GM21825 (cell line): ENCODE results near the gene ACOD1.
A peak's percentile ranks its signal among the peaks of the same experiment; 100 is the strongest.
"Not testable (repeated sequence)": the region's sequence is repeated elsewhere in the genome, so short reads cannot be mapped to it uniquely, and the experiment has no call there.

Experiments used
- ATAC-seq: cut with Tn5 transposase; IDR thresholded peaks from one replicate; pipeline ENCODE4 v1.9.1; 2021; ENCODE audit warnings: mild to moderate bottlenecking, moderate library complexity; ENCODE audit not compliant: unreplicated experiment

ACOD1 gene

DNA sequence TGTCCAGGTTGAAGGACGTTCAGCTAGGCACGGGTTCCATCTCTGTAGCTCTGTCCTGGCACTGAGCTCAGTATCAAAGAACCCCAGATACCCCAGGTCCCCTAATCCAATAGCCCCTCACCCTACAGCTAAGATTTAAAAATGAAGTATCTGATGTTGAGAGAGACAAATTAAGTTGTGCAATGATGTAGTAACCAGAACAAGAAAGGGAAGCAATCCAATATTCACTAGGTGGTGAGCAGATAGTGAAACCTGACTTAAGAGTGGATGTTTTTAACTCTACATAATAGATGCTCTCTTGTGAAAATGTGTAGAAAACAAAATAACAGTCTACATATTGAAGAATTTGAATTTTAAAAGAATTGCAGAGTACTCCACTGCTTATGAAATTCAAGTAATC is 1.8 kb downstream of the ACOD1 start:
- no peak for ATAC-seq

DNA sequence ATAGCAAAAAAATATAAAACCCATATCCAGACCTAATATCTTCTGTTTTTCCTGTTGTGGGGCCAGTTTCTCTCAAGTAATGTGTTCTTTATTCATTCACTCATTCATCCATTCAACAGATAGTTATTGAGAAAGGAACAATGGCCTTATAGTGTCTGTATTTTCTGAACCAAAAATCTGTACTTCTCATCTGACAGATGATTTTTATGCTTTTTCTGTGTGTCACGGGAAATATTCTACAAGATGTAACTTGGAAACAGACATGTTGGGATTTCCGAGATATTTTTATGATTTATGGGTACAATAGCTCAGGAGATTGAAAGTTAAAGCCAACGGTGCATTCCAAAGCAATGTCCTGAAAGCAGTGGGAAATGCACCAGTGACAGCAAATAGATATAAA is 5.7 kb downstream of the ACOD1 start:
- no peak for ATAC-seq

DNA sequence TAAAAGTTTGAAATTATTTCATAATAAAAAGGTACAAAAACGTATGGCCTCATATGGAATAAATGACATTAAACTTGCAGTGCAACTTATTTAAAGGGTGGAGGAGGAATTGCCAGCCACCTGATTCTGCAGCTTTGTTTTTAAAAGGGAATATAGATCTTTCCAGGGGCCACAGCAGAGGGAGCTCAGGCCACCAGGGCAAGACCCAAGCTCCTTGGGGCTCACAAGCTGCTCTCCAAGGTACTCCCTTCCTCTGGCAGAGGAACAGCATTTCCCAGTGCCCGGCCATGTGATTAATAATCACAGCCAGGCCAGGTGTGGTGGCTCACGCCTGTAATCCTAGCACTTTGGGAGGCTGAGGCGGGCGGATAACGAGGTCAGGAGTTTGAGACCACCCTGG is 6.2 kb downstream of the ACOD1 start:
- no peak for ATAC-seq

DNA sequence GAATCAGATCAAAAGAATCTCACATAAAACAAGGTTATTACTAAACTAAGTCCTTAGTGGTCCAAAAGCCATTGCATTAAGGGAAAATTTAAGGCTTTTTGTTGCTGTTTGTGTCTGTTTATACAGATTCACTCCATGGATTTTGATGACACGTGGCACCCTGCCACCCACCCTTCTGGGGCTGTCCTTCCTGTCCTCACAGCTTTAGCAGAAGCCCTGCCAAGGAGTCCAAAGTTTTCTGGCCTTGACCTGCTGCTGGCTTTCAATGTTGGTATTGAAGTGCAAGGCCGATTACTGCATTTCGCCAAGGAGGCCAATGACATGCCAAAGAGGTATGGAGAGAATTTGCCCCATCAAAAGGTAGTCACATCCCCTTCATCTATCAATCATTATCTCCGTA is 6.9 kb downstream of the ACOD1 start:
- no peak for ATAC-seq

DNA sequence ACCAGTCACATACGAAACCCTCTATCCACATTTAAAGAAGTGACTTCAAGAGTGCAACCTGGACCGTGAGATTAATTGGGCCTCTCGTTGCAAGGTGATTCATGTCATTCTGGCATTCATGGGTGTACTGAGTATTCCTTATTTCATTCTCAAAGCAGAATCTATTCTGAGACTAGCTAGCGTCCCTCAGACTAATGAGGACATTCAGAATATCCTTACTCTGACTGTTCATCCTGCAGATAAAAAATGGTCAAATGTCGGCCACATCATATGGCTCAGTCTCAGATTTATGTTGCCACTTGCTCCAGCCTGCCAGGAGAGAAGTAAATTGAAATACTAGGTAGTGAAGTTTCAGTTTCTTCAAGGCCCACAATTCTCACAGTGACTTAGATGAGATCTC is 7.3 kb downstream of the ACOD1 start:
- no peak for ATAC-seq

DNA sequence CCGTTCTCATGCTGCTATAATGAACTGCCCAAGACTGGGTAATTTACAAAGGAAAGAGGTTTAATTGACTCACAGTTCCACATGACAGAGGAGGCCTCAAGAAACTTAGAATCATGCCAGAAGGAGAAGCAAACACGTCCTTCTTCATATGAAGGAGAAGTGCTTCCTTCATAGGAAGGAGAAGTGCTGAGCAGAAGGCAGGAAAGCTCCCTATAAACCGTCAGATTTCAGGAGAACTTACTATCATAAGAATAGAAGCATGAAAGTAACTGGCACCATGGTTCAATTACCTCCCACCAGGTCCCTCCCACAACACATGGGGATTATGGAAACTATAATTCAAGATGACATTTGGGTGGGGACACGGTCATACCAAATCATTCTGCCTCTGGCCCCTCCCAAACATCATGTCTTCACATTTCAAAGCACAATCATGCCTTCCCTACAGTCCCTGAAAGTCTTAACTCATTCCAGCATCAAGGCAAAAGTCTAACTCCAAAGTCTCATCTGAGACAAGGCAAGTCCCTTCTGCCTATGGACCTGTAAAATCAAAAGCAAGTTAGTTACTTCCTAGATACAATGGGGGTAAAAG is 10.6 kb downstream of the ACOD1 start:
- no peak for ATAC-seq

DNA sequence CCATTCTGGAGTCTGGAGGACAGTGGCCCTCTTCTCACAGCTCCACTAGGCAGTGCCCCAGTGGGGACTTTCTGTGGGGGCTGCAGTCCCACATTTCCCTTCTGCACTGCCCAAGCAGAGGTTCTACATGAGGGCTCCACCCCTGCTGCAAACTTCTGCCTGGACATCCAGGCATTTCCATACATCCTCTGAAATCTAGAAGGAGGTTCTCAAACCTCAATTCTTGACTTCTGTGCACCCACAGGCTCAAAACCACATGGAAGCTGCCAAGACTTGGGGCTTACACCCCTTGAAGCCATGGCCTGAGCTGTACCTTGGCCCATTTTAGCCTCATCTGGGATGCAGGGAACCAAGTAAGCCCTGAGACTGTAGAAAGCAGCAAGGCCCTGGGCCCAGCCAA is 11.4 kb downstream of the ACOD1 start:
- ATAC-seq = not testable (repeated sequence)

DNA sequence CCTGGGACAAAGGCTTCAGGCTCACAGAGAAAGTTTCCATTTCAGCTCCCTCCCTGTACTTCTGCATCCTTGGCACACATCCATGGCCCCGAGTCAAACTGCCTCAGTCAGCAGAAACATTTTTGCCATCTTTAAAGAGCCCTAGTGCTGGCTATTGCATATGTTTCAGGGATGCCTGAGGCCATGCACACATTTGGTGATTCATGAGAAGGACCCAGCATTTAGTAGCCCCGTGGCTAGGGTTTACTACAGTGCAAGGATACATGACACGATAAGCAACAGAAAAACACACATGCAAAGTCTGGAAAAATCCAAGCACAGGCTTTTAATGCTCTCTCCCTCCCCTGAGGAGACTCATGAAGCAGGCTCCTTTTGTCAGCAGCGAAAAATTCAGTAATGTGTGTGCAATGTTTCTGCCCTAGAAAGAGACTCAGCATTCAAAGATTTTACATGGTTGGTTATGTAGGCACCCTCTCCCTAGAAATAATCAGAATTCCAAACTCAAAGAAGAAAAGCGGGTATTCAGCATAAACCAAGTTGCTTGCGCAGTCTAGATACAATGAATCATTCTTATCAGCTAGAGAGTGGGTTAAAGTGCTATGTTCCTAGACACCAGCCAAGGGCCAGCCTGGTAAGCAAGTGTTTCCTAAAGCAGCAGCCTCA is 17.6 kb downstream of the ACOD1 start:
- no peak for ATAC-seq

DNA sequence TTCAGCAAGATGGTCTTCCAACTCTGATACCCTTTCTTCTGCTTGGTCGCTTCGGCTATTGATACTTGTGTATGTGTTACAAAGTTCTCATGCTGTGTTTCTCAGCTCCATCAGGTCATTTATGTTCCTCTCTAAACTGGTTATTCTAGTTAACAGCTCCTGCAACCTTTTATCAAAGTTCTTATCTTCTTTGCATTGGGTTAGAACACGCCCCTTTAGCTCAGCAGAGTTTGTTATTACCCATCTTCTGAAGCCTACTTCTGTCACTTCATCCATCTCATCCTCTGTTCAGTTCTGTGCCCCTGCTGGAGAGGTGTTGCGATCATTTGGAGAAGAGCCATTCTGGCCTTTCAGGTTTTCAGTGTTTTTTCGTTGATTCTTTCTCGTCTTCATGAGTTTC is 18.7 kb downstream of the ACOD1 start:
- no peak for ATAC-seq

DNA sequence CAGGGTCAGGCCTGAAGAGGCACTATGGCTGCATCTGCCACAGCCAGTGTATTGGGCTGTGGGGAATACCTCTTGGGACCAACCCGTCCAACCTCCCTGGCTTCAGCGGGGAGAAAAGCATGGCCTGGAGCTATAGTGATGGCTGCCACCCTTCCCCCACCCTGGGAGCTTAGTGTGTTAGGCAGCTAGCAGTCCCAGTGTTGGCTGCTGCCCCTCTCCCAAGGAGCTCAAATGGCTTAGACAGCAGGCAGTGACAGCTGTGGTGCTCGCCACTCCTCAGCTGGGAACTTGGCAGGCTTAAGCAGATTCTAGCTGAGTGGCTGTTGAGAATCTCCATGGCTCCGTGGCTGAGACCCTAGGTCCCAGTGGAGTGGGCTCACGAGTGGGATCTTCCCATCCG is 19.7 kb downstream of the ACOD1 start:
- ATAC-seq = no peak

DNA sequence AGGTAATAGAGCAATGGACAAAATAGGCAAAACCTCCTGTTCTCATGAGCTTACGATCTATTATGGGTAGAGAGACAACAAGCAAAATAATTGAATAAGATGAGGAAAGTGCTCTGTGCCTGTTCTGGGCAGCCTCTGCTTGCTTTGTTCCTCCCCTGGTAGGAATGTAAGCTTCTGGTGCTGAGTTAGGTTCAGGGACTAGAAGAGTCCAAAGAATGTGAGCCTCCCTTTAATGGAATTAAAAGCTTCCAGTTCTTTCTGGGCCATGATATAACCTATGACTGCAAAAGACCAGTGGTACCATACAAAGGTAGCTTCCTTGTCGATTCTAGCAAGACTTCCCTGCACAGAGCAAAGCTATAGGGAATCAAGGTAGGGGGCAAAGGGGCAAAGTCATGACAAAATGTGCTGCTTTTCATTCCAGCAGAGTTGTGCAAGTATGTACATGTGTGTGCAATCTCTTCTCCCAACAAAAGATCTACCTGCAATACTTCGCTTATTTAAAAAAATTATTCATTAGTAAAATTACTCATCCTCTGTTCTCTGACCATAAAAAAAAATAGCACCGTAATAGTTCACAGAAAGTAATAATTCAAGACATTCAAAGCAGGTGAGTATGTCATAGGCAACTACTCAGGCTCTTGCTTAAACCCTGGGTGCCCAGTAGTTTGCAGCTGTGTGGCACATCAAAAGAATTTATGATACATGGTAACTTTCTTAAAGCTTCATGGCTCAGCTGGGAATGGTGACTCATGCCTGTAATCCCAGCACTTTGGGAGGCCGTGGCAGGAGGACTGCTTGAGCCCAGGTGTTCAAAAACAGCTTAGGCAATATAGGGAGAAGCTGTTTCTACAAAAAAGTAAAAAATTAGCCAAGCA is 21.4 kb downstream of the ACOD1 start:
- ATAC-seq = no peak

DNA sequence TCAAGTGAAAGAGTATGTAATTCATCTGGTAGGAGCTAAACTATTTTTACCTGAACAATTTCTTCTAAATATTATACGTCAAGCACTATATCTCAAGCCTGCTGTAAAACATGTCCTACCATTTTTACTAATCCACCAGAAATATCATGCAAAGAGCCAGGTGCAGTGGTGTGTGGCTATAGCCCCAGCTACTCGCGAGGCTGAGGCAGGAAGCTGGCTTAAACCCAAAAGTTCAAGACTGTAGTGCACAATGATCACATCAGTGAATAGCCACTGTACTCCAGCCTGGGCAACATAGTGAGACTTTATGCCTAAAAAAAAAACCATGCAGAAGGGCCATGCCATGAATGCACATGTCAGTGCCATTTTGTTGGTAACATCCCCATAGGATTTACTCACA is 22.9 kb downstream of the ACOD1 start:
- no peak for ATAC-seq

DNA sequence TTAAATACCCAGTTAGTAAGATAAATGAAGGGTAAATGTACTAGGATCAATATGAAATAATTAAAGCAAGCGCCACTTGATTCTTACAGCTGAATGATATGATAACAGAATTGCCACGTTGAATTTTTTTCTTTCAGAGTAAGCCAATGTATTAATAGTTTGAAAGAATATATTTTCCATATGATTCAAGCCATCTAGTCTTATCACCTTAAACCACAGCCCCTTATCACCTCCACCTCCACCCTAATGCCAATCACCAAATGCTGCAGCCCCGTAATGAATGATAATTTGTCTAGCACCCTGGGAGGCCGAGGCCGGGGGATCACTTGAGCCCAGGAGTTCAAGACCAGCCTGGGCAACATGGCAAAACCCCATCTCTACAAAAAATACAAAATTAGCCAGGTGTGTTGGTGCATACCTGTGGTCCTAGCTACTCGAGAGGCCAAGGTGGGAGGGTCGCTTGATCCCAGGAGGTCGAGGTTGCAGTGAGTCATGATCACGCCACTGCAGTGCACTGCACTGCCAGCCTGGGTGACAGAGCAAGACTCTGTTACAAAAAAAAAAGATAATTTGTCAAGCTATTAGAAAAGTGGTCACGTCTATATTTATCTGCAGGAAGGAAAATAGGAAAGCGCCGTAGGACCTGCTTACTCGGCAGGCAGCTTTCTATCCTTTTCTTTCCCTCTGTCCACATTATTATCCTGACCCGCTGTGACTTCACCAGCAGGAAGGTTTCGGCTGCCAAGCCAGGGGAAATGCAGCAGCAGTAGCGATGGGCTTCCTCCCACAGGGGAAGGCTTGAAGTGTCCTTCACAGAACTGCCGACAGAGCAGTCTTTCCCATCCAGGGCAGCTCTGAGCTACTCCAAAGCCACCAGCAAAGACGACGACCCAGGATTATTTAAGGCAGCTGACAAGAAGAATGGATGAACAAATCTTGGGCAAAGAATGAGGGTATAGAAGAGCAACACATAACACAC is 23.8 kb downstream of the ACOD1 start:
- no peak for ATAC-seq

DNA sequence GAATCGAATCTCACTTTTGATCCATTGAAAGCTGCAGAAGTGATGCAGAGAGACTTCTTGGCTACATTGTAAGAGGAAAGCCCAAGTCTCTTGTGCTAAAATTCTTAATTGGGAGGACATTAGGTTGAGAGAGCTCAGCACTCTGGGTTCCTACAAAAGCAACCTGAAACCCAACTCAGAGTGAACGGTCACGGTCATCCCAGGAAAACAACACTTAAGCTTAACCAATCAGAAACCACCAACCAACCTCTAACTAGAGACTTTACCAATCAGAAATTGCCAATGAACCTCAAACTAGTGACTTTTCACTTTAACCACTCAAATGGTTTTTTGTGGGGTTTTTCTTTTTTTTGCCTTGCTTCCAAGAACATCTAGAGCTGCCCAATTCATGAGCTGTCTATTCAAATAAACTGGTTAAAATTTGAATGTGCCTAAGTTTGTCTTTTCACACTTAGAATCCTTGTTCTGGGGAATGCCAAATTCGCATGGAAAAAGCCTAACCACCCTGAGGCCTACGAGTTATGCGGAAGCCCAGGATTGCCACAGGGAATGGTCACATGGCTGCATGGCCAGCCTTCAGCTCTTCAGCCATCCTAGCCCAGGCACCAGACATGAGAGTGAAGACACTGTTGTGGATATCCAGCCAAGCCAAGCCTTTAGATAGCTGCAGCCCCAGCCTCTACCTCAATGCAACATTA is 25.8 kb downstream of the ACOD1 start:
- no peak for ATAC-seq

DNA sequence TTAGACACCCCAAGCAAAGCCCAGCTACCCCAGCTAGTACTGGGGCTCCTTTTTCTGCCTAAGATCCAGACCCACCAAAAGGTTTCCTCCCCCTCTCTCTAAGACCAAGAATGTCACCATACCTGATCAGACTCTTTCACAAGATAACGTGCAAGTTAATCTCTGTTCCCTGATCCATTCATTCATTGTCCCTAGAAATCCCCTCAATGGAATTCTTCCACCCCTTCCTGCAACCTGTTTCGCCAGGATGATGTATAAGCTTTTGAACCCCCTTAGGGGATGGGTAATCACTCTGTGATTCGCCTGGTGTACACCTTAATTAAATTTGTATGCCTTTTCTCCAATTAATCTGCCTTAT is 26.3 kb downstream of the ACOD1 start:
- ATAC-seq = no peak

DNA sequence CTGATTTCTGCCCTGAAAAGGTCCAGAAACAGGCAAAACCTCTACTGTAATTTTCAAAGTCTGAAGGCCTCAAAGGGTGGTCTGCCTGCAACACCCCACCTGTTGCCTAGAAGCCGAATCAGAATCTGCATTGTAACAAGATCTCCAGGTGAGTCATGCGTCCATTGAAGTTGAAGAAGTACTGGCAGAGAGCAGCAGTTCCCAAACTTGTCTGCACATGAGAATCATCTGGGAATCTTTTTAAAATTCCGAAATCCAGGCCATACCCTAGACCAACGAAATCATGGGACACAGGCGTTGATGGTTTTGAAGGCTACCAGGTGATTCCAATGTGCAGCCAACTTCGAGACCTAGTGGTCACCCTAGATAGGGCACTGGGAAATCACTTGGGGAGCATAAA is 27.6 kb downstream of the ACOD1 start:
- no peak for ATAC-seq

DNA sequence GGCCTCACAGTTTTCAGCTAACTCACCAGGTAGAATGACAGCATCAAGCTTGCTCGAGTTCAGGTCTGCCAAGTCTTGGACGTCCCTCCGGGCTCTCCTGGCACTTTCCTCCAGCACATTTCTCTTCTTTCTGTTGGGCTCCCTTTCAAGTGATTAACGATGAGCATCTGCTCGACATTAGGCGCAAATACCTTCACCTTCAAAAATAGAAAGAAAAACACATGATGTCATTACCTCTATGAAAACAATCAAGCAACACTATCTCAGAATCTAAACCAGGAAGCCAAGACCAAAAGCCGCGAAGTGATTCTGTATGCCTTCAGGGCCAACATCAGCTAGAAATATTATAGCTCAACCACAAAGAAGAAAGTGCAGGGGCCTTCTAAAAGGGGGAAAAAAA is 28.2 kb downstream of the ACOD1 start:
- ATAC-seq = no peak

DNA sequence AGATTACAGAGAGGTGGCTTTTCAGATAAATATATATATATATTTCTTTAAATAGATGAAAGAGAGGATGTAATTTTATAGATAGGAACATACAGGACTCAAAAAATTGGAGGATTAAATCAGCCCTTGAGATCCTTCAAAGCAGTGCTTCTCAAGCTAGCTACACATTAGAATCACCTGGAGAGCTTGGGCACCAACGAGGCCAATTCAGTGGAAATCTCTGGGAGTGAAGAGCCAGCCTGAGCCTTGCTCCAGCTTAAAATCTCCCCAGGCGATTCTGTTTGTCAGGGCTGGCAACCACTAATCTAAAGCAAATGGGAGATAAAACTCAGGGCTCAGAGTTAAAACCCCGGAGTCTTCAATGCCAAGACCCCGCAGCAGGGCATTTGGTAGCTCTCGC is 28.6 kb downstream of the ACOD1 start:
- no peak for ATAC-seq

DNA sequence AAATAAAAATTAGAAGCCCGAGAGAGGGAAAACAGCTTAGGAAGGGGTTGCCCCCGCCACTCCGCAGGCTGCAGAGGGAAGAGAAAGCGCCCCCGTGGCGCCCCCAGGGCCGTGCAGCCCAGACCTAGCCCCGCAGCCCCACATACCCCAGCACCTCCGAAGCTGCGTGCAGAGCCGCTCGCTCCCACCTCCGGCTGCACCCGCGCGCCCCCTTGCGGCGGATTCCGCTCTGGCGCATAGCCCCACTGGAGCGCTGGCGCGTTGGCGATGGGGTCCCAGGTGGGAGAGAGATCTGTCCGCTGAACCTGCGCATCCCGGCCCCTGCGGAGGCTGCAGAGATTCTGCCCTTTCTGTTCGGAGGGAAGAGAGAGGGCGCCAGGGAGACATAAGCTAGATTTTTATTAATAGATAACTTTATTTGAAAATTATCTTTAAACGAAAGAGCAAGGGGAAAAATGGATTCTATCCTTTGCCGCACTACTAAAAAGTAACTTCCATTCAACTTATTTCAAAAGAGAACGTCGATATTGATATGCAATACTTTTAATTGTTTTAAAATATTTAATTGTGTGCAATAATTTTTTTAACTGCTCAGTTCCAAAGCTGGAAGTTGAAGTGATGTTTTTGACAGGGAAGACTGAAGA is 31.9 kb downstream of the ACOD1 start:
- peak; percentile 100 for ATAC-seq

DNA sequence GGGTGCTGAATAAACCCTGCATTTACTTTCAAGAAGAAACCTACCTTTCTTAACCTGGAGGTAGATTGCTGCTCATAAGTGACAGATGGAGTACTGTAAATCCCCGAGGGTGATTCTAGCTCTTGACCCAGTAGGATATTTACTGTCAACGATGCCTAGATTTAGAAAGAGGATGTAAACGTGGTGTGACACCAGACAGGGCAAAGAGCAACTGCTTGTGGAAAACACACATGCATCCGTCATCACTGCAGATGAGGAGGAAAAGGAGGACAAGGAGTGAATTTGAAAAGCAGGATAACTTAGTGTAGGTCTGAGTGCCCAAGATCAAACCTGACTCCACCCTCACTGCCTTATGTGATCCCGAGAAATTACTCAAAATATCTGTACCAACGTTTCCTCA is 33.8 kb downstream of the ACOD1 start:
- no peak for ATAC-seq
